ENCODE data around the gene NBAS. TPM values are rescaled to one million over a fixed set of nuclear protein-coding genes. Genes with fewer than 3 reads are reported as not detected.

Gene NBAS
- total RNA-seq, 4 donors from 2014 or later: 22.8 to 32.0 (median 23.7) TPM

- H3K36me3 ChIP-seq: peaks cover 0 to 20% (median 0%) of the 10 kb centered on the region in 3 donors
- no peaks in the 10 kb centered on the region for H3K9me3 ChIP-seq
- no peak overlapping the region for H3K4me3 ChIP-seq
- no peak for DNase-seq
- no peaks in the 10 kb centered on the region for H3K27me3 ChIP-seq
- H3K27ac ChIP-seq: no peak overlapping the region
- TF ChIP-seq CTCF (IDR thresholded peaks at IDR 0.05) (no peak), POLR2A (IDR thresholded peaks at IDR 0.05) (no peak)
- intact Hi-C loops (cut with DNase I): no loop called here
- H3K4me1 ChIP-seq: peaks cover 0 to 16% (median 7%) of the 10 kb centered on the region in 3 donors
- 87 to 88% methylated on average over 6 of the region's 6 CpGs for WGBS, 2 donors
Measured at GRCh38 chr2:15168116-15168515, 393.0 kb downstream of the NBAS start.

GRCh38 chr2:15166878-15167277, 394.3 kb downstream of the NBAS start:
- no peak for DNase-seq
- intact Hi-C loops (cut with DNase I): no loop called here
- Histone ChIP-seq H3K36me3 (peaks cover 0 to 20% (median 0%) of the 10 kb centered on the region in 3 donors), H3K4me3 (no peak overlapping the region), H3K9me3 (no peaks in the 10 kb centered on the region), H3K27me3 (no peaks in the 10 kb centered on the region), H3K27ac (no peak overlapping the region), H3K4me1 (peaks cover 0 to 16% (median 7%) of the 10 kb centered on the region in 3 donors)
- 81 to 91% methylated on average over 6 to 10 of the region's 12 CpGs for WGBS, 2 donors
- TF ChIP-seq POLR2A (IDR thresholded peaks at IDR 0.05) (no peak), CTCF (IDR thresholded peaks at IDR 0.05) (no peak)

GRCh38 chr2:15163326-15163725, 397.8 kb downstream of the NBAS start:
- WGBS, 2 donors: 50 to 74% methylated on average over 2 of the region's 2 CpGs
- TF ChIP-seq CTCF (IDR thresholded peaks at IDR 0.05): no peak
- no peak for TF ChIP-seq POLR2A (IDR thresholded peaks at IDR 0.05)
- intact Hi-C loops (cut with DNase I): no loop called here

GRCh38 chr2:15162620-15163019, 398.5 kb downstream of the NBAS start:
- H3K27ac ChIP-seq: no peak overlapping the region

More at GRCh38 chr2:15163326-15163725, 397.8 kb downstream of the NBAS start:
- peaks cover 0 to 20% (median 0%) of the 10 kb centered on the region in 3 donors for H3K36me3 ChIP-seq
- DNase-seq: no peak
- no peak overlapping the region for H3K4me3 ChIP-seq
- H3K27ac ChIP-seq: no peak overlapping the region
- H3K9me3 ChIP-seq: no peaks in the 10 kb centered on the region
- no peaks in the 10 kb centered on the region for H3K27me3 ChIP-seq
- H3K4me1 ChIP-seq: peaks cover 7 to 19% (median 10%) of the 10 kb centered on the region in 3 donors

More at GRCh38 chr2:15162620-15163019, 398.5 kb downstream of the NBAS start:
- Histone ChIP-seq H3K36me3 (peaks cover 0 to 20% (median 0%) of the 10 kb centered on the region in 3 donors), H3K4me3 (no peak overlapping the region), H3K4me1 (peaks cover 7 to 19% (median 10%) of the 10 kb centered on the region in 3 donors), H3K27me3 (no peaks in the 10 kb centered on the region), H3K9me3 (no peaks in the 10 kb centered on the region)
- DNase-seq: no peak
- intact Hi-C loops (cut with DNase I): no loop called here
- WGBS, 2 donors: 85 to 87% methylated on average over 3 of the region's 3 CpGs
- TF ChIP-seq CTCF (IDR thresholded peaks at IDR 0.05): no peak
- no peak for TF ChIP-seq POLR2A (IDR thresholded peaks at IDR 0.05)

All from esophagus squamous epithelium (tissue), 5 donors.